Measurements from ENCODE around the gene FUCA1. TPM values are rescaled to one million over a fixed set of nuclear protein-coding genes. Genes with fewer than 3 reads are reported as not detected.

Gene FUCA1
- total and polyA plus RNA-seq, 2 of the 4 experiments (the other 2 are of a cell fraction), result 2.9 to 3.5 TPM

GRCh38 chr1:23816906-23817305 is 51.2 kb downstream of the FUCA1 start:
- H3K79me1 ChIP-seq (ENCODE audit: low read depth in 1 of 2, low read length in 2 of 2), result no peaks in the 10 kb centered on the region
- peaks cover 38% of the 10 kb centered on the region for H3K36me3 ChIP-seq (ENCODE audit: control insufficient read depth, insufficient read depth, low read length)
- intact Hi-C loops (cut with micrococcal nuclease), result no loop called here
- ChIA-PET CTCF (interaction anchor here (1.5 kb wide), 1 partner anchor 45 kb away, joined by 5 read pairs; no protein-coding TSS in a partner anchor), POLR2A (ENCODE audit: unreplicated experiment) (no interaction called here)
- no TSS peak for BruUV-seq (replicated peaks)
- no peak overlapping the region for H3K27ac ChIP-seq (ENCODE audit: insufficient read depth, low read length)
- no peak overlapping the region for H2BK120ac ChIP-seq (ENCODE audit: low read depth, low read length)
- H2BK20ac ChIP-seq (ENCODE audit: low read depth, low read length), result no peak overlapping the region
- no peak overlapping the region for H3K18ac ChIP-seq (ENCODE audit: low read depth, low read length)
- no peak overlapping the region for H2AFZ ChIP-seq (replicated peaks; ENCODE audit: low read length, poor library complexity)
- no peak overlapping the region for H2BK5ac ChIP-seq (ENCODE audit: low read depth, low read length, poor library complexity, severe bottlenecking)
- dilution Hi-C loops (cut with HindIII; ENCODE audit: low sequenced_read_pairs, unreplicated experiment), result no loop called here
- no peaks in the 10 kb centered on the region for H3K9me1 ChIP-seq (ENCODE audit: insufficient read depth, low read length)
- no peaks in the 10 kb centered on the region for H3K27me3 ChIP-seq (ENCODE audit: control insufficient read depth, insufficient read depth, low read length)
- H3K14ac ChIP-seq (replicated peaks; ENCODE audit: low read depth, low read length), result no peak overlapping the region
- no peaks in the 10 kb centered on the region for H3K9me3 ChIP-seq (ENCODE audit: control insufficient read depth, insufficient read depth, low read length)
- no peak overlapping the region for H2BK15ac ChIP-seq (ENCODE audit: low read depth, low read length)
- no peaks in the 10 kb centered on the region for H4K20me1 ChIP-seq (ENCODE audit: insufficient read depth, low read length)
- H3K4ac ChIP-seq (ENCODE audit: low read depth, low read length), result no peak overlapping the region
- no peak overlapping the region for H3K23ac ChIP-seq (ENCODE audit: low read depth, low read length)
- no peak overlapping the region for H3K9ac ChIP-seq (ENCODE audit: low read depth, low read length)
- no peak for ATAC-seq (ENCODE audit: low read depth)
- no peak overlapping the region for H2AK9ac ChIP-seq (replicated peaks; ENCODE audit: low read depth, low read length, poor library complexity)
- H2AK5ac ChIP-seq (ENCODE audit: low read depth, low read length), result no peak overlapping the region
- no peak overlapping the region for H4K8ac ChIP-seq (ENCODE audit: low read depth in 2 of 2, low read length in 2 of 2)
- TF ChIP-seq USF2 (IDR thresholded peaks at IDR 0.05; ENCODE audit: low read depth, low read length), result no peak
- TF ChIP-seq POLR2A (IDR thresholded peaks at IDR 0.05; ENCODE audit: low read depth, low read length), result no peak
- no peak for TF ChIP-seq MAFK (IDR thresholded peaks at IDR 0.05; ENCODE audit: low read depth, low read length)
- no peak for TF ChIP-seq NFE2L2 (IDR thresholded peaks at IDR 0.05; ENCODE audit: low read depth, low read length)
- no peak for TF ChIP-seq FOS (IDR thresholded peaks at IDR 0.05; ENCODE audit: low read depth, low read length)
- TF ChIP-seq MAZ (IDR thresholded peaks at IDR 0.05; ENCODE audit: borderline replicate concordance, low read depth, low read length), result no peak
- TF ChIP-seq ELK1 (IDR thresholded peaks at IDR 0.05; ENCODE audit: borderline replicate concordance, low read depth, low read length), result no peak
- TF ChIP-seq RFX5 (IDR thresholded peaks at IDR 0.05; ENCODE audit: low read depth, low read length), result no peak
- DNase-seq, result no peak
- no peak overlapping the region for H3K4me3 ChIP-seq (ENCODE audit: insufficient read depth, low read depth, low read length)
- in situ Hi-C loops (cut with MboI; ENCODE audit: low sequenced_read_pairs), result no loop called here
- H4K91ac ChIP-seq (ENCODE audit: insufficient read depth, low read depth, low read length), result no peak overlapping the region
- no peak overlapping the region for H3K56ac ChIP-seq (ENCODE audit: extremely low read depth, insufficient read depth, low read length)
- no peak overlapping the region for H4K5ac ChIP-seq (ENCODE audit: low read depth, low read length)
- H3K4me1 ChIP-seq (ENCODE audit: control insufficient read depth, insufficient read depth, low read length), result no peaks in the 10 kb centered on the region
- no peak overlapping the region for H3K4me2 ChIP-seq (ENCODE audit: low read depth, low read length)
